ENCODE measurements around the gene CHIC1.
A peak's percentile ranks its signal among the peaks of the same experiment; 100 is the strongest.
"Not testable (repeated sequence)": the region's sequence is repeated elsewhere in the genome, so short reads cannot be mapped to it uniquely, and the experiment has no call there.

Gene CHIC1

DNA sequence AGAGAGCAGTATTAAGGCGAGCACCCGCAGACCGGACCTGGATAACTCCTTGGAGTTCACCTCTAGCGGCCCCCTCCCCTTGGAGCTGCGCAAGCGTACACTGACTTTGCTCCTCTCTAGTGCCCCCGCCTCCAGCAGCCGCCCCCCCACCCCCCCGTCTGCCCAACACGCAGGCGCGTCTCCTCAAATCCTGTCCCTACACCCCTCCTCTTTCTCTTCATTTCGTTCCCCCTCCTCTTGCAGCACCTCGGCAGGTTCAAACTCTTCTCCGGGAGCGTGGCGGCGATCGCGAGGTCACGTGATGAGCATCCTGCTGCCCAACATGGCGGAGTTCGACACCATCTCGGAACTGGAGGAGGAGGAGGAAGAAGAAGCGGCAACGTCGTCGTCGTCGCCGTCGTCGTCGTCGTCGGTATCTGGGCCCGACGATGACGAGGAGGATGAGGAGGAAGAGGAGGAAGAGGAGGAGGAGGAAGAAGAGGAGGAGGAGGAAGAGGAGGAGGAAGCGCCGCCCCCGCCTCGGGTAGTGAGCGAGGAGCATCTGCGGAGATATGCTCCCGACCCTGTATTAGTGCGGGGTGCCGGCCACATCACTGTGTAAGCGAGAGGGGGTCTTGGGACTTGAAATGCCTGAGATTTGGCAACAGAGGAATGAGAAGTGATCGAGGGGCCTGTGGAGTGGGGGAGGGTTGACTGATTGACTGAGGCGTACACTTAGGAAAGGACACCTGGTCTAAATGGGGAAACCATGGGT is at the start of gene CHIC1:
Gene CHIC1 (plus strand): TSS at position 214 of the 754 bp plus-strand sequence. CDS start 88 bp downstream, at position 302.
- Histone ChIP-seq H3K4me3 (ENCODE audit: low read depth, low read length) (peak within 1 kb of the TSS; percentile 81), H3K36me3 (ENCODE audit: control insufficient read depth, insufficient read depth, low read length) (no peaks in the 10 kb centered on the region), H3K9me3 (ENCODE audit: control insufficient read depth, insufficient read depth, low read length) (no peaks in the 10 kb centered on the region), H3K4me1 (ENCODE audit: control insufficient read depth, insufficient read depth, low read length) (peaks cover 2% of the 10 kb centered on the region), H3K9ac (ENCODE audit: low read depth, low read length) (peak within 1 kb of the TSS; percentile 73), H3K27me3 (ENCODE audit: control insufficient read depth, insufficient read depth, low read length) (no peaks in the 10 kb centered on the region)

GRCh38 chrX:73522823-73523222 is 40.2 kb upstream of the CHIC1 start:
- not testable (repeated sequence) for H3K36me3 ChIP-seq (ENCODE audit: control insufficient read depth, insufficient read depth, low read length); H3K9ac ChIP-seq (ENCODE audit: low read depth, low read length); H3K4me3 ChIP-seq (ENCODE audit: low read depth, low read length); H3K4me1 ChIP-seq (ENCODE audit: control insufficient read depth, insufficient read depth, low read length); H3K27me3 ChIP-seq (ENCODE audit: control insufficient read depth, insufficient read depth, low read length); H3K9me3 ChIP-seq (ENCODE audit: control insufficient read depth, insufficient read depth, low read length)

DNA sequence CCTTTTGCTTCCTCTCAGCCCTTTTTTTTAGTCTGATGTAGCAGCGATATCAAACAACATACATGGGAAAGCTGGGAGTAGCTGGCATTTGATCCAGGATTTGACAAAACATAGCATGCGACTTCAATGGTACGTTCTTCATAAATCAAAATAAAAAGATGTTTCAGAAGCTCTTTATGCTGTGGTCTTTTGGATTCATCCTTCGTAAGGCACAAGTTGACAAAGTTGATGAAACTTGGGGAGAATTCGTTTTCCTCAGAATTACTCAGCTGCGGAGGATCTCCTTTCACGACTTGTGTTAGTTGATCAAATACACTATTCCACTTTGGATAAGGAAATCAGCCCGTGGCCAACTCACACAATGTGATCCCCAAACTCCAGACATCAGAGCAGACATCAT is 38.1 kb upstream of the CHIC1 start:
- H3K27me3 ChIP-seq (ENCODE audit: control insufficient read depth, insufficient read depth, low read length), result no peaks in the 10 kb centered on the region
- no peaks in the 10 kb centered on the region for H3K36me3 ChIP-seq (ENCODE audit: control insufficient read depth, insufficient read depth, low read length)
- H3K4me1 ChIP-seq (ENCODE audit: control insufficient read depth, insufficient read depth, low read length), result peaks cover 9% of the 10 kb centered on the region
- H3K4me3 ChIP-seq (ENCODE audit: low read depth, low read length), result no peak overlapping the region
- no peak overlapping the region for H3K9ac ChIP-seq (ENCODE audit: low read depth, low read length)
- H3K9me3 ChIP-seq (ENCODE audit: control insufficient read depth, insufficient read depth, low read length), result peaks cover 14% of the 10 kb centered on the region

DNA sequence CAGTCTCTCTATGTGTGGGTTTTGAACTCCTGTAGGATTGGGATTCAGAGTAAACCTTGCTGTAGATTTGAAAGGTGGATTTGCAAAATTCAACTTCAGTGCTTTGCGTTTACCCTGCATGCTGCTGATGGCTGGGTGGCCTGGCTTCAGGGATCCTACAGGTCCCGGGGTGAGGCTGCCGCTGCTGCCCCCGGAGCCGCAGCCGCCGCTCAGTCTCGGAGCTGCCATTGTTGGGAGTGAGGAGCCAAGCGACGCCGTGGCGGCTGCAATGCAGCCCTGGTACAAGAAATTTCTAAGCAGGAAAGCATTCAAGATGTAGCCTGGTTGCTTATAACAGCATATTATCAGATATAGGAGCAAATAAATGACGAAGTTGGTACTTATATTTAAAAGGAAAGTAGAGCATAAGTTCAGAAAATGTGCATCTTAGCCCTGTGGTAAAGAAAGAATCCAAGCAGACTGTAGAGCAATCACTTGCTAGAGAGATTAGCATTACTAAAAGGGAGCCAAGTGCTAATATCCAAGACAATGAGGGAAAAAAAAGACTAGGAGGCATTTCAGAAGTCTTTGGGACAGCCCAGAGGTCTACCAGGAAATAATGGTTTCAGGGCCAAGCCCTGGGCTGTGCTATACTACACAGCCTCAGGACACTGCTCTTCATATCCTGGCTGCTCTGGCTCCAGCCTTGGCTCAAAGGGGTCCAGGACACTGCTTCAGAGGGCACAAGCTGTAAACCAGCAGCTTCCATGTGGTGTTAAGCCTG is 36.9 kb upstream of the CHIC1 start:
- H3K9ac ChIP-seq (ENCODE audit: low read depth, low read length), result no peak overlapping the region

DNA sequence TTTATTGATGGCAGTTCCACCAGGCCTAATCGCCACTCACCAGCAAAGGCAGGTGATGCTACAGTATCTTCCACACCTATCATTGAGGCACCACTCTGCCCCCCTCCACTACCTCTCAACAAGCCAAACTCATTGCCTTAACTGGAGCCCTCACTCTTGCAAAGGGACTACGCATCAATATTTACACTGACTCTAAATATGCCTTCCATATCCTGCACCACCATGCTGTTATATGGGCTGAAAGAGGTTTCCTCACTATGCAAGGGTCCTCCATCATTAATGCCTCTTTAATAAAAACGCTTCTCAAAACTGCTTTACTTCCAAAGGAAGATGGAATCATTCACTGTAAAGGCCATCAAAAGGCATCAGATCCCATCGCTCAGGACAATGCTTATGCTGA is 31.3 kb upstream of the CHIC1 start:
- peaks cover 14% of the 10 kb centered on the region for H3K9me3 ChIP-seq (ENCODE audit: control insufficient read depth, insufficient read depth, low read length)
- H3K4me3 ChIP-seq (ENCODE audit: low read depth, low read length), result not testable (repeated sequence)

More for the DNA sequence above, 36.9 kb upstream of the CHIC1 start:
- H3K4me3 ChIP-seq (ENCODE audit: low read depth, low read length), result peak overlapping the region; percentile 30
- no peaks in the 10 kb centered on the region for H3K27me3 ChIP-seq (ENCODE audit: control insufficient read depth, insufficient read depth, low read length)
- peaks cover 9% of the 10 kb centered on the region for H3K4me1 ChIP-seq (ENCODE audit: control insufficient read depth, insufficient read depth, low read length)
- peaks cover 14% of the 10 kb centered on the region for H3K9me3 ChIP-seq (ENCODE audit: control insufficient read depth, insufficient read depth, low read length)
- no peaks in the 10 kb centered on the region for H3K36me3 ChIP-seq (ENCODE audit: control insufficient read depth, insufficient read depth, low read length)

DNA sequence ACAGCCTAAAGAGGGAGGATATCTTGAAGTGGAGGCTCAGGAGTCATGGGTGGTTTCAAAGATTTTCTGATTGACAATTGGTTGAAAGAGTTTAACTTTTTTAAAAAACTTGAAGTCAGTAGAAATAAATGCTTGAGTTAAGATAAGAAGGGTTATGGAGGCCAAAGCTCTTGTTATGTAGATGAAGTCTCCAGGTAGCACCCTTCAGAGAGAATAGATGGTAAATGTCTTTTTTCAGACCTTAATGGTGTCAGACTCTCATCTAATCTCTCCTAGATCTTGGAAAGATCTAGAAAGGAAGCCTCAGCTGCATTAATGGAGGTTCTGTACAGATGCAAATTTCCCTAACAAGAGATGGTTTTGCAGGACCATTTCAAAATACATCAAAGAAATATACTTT is 6.8 kb upstream of the CHIC1 start:
- H3K9me3 ChIP-seq (ENCODE audit: control insufficient read depth, insufficient read depth, low read length), result no peaks in the 10 kb centered on the region
- H3K27me3 ChIP-seq (ENCODE audit: control insufficient read depth, insufficient read depth, low read length), result no peaks in the 10 kb centered on the region
- no peak overlapping the region for H3K9ac ChIP-seq (ENCODE audit: low read depth, low read length)
- H3K4me3 ChIP-seq (ENCODE audit: low read depth, low read length), result no peak overlapping the region
- no peaks in the 10 kb centered on the region for H3K36me3 ChIP-seq (ENCODE audit: control insufficient read depth, insufficient read depth, low read length)
- peaks cover 3% of the 10 kb centered on the region for H3K4me1 ChIP-seq (ENCODE audit: control insufficient read depth, insufficient read depth, low read length)

More for the DNA sequence above, 31.3 kb upstream of the CHIC1 start:
- not testable (repeated sequence) for H3K4me1 ChIP-seq (ENCODE audit: control insufficient read depth, insufficient read depth, low read length); H3K27me3 ChIP-seq (ENCODE audit: control insufficient read depth, insufficient read depth, low read length); H3K36me3 ChIP-seq (ENCODE audit: control insufficient read depth, insufficient read depth, low read length); H3K9ac ChIP-seq (ENCODE audit: low read depth, low read length)

- no peak overlapping the region for H3K4me3 ChIP-seq (ENCODE audit: low read depth, low read length)
- H3K9me3 ChIP-seq (ENCODE audit: control insufficient read depth, insufficient read depth, low read length), result no peaks in the 10 kb centered on the region
- no peak overlapping the region for H3K9ac ChIP-seq (ENCODE audit: low read depth, low read length)
- no peaks in the 10 kb centered on the region for H3K36me3 ChIP-seq (ENCODE audit: control insufficient read depth, insufficient read depth, low read length)
- H3K4me1 ChIP-seq (ENCODE audit: control insufficient read depth, insufficient read depth, low read length), result peaks cover 2% of the 10 kb centered on the region
- no peaks in the 10 kb centered on the region for H3K27me3 ChIP-seq (ENCODE audit: control insufficient read depth, insufficient read depth, low read length)
These were observed 1.2 kb upstream of the CHIC1 start for GRCh38 chrX:73561801-73562200.

GRCh38 chrX:73562458-73562857 is 539 bp upstream of the CHIC1 start:
- Histone ChIP-seq H3K27me3 (ENCODE audit: control insufficient read depth, insufficient read depth, low read length) (no peaks in the 10 kb centered on the region), H3K36me3 (ENCODE audit: control insufficient read depth, insufficient read depth, low read length) (no peaks in the 10 kb centered on the region), H3K4me3 (ENCODE audit: low read depth, low read length) (peak overlapping the region; percentile 81), H3K9me3 (ENCODE audit: control insufficient read depth, insufficient read depth, low read length) (no peaks in the 10 kb centered on the region), H3K9ac (ENCODE audit: low read depth, low read length) (peak overlapping the region; percentile 49), H3K4me1 (ENCODE audit: control insufficient read depth, insufficient read depth, low read length) (peaks cover 2% of the 10 kb centered on the region)

- H3K9me3 ChIP-seq (ENCODE audit: control insufficient read depth, insufficient read depth, low read length), result no peaks in the 10 kb centered on the region
- H3K9ac ChIP-seq (ENCODE audit: low read depth, low read length), result peak overlapping the region; percentile 73
- H3K4me1 ChIP-seq (ENCODE audit: control insufficient read depth, insufficient read depth, low read length), result peaks cover 2% of the 10 kb centered on the region
- peak overlapping the region; percentile 81 for H3K4me3 ChIP-seq (ENCODE audit: low read depth, low read length)
- no peaks in the 10 kb centered on the region for H3K36me3 ChIP-seq (ENCODE audit: control insufficient read depth, insufficient read depth, low read length)
- H3K27me3 ChIP-seq (ENCODE audit: control insufficient read depth, insufficient read depth, low read length), result no peaks in the 10 kb centered on the region
These were observed 706 bp downstream of the CHIC1 start for GRCh38 chrX:73563738-73564068.

- no peaks in the 10 kb centered on the region for H3K4me1 ChIP-seq (ENCODE audit: control insufficient read depth, insufficient read depth, low read length)
- no peaks in the 10 kb centered on the region for H3K9me3 ChIP-seq (ENCODE audit: control insufficient read depth, insufficient read depth, low read length)
- H3K9ac ChIP-seq (ENCODE audit: low read depth, low read length), result no peak overlapping the region
- no peaks in the 10 kb centered on the region for H3K27me3 ChIP-seq (ENCODE audit: control insufficient read depth, insufficient read depth, low read length)
- H3K4me3 ChIP-seq (ENCODE audit: low read depth, low read length), result no peak overlapping the region
- H3K36me3 ChIP-seq (ENCODE audit: control insufficient read depth, insufficient read depth, low read length), result no peaks in the 10 kb centered on the region
These were observed 14.4 kb downstream of the CHIC1 start for GRCh38 chrX:73577361-73577760.

GRCh38 chrX:73581002-73581628 is 18.1 kb downstream of the CHIC1 start:
- Histone ChIP-seq H3K4me1 (ENCODE audit: control insufficient read depth, insufficient read depth, low read length) (no peaks in the 10 kb centered on the region), H3K9me3 (ENCODE audit: control insufficient read depth, insufficient read depth, low read length) (no peaks in the 10 kb centered on the region), H3K4me3 (ENCODE audit: low read depth, low read length) (no peak overlapping the region), H3K36me3 (ENCODE audit: control insufficient read depth, insufficient read depth, low read length) (no peaks in the 10 kb centered on the region), H3K9ac (ENCODE audit: low read depth, low read length) (no peak overlapping the region), H3K27me3 (ENCODE audit: control insufficient read depth, insufficient read depth, low read length) (no peaks in the 10 kb centered on the region)

GRCh38 chrX:73597758-73598157 is 34.8 kb downstream of the CHIC1 start:
- not testable (repeated sequence) for H3K9ac ChIP-seq (ENCODE audit: low read depth, low read length); H3K4me1 ChIP-seq (ENCODE audit: control insufficient read depth, insufficient read depth, low read length); H3K4me3 ChIP-seq (ENCODE audit: low read depth, low read length); H3K27me3 ChIP-seq (ENCODE audit: control insufficient read depth, insufficient read depth, low read length); H3K9me3 ChIP-seq (ENCODE audit: control insufficient read depth, insufficient read depth, low read length); H3K36me3 ChIP-seq (ENCODE audit: control insufficient read depth, insufficient read depth, low read length)

Data from iPS-15b (cell line).